ENCODE results near the gene CDK17. TPM values are rescaled to one million over a fixed set of nuclear protein-coding genes. Genes with fewer than 3 reads are reported as not detected.
"Not testable (repeated sequence)": the region's sequence is repeated elsewhere in the genome, so short reads cannot be mapped to it uniquely, and the experiment has no call there.

CDK17 gene
- total RNA-seq, 1 donor from 2014 or later = 42.8 TPM

DNA sequence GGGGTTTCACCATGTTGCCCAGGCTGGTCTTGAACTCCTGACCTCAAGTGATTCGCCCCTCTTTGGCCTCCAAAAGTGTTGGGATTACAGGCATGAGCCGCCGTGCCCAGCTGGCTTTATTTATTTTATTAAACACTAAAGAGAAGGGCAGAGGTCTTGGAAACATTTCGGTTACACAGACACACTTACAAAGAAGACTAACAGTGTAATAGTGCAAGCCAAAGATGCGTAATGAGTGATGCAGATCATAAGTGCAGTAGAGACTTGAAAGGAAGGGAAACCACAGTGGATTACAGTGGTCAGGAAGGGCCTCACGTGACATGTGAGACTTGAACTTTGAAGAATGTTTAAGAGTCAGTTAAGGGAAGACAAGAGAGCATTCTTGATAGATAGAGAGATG is 33.9 kb upstream of the CDK17 start:
- Histone ChIP-seq H3K9me3 (ENCODE audit: control insufficient read depth in 3 of 3, low read length in 3 of 3) (no peaks in the 10 kb centered on the region), H3K9ac (ENCODE audit: low read depth in 1 of 3, low read length in 3 of 3) (no peak overlapping the region), H3K27ac (ENCODE audit: low read depth, low read length) (no peak overlapping the region), H3K27me3 (ENCODE audit: control insufficient read depth in 3 of 3, insufficient read depth in 3 of 3, low read length in 3 of 3) (no peaks in the 10 kb centered on the region), H3K4me1 (ENCODE audit: control insufficient read depth in 3 of 3, insufficient read depth in 3 of 3, low read length in 3 of 3) (no peaks in the 10 kb centered on the region), H3K4me3 (ENCODE audit: low read length in 3 of 3) (no peak overlapping the region), H3K36me3 (ENCODE audit: control insufficient read depth in 3 of 3, insufficient read depth in 3 of 3, low read length in 3 of 3) (no peaks in the 10 kb centered on the region)

GRCh38 chr12:96432496-96433321 is 32.5 kb upstream of the CDK17 start:
- not testable (repeated sequence) for H3K4me1 ChIP-seq (ENCODE audit: control insufficient read depth in 3 of 3, insufficient read depth in 3 of 3, low read length in 3 of 3); H3K9ac ChIP-seq (ENCODE audit: low read depth in 1 of 3, low read length in 3 of 3); H3K9me3 ChIP-seq (ENCODE audit: control insufficient read depth in 3 of 3, low read length in 3 of 3); H3K4me3 ChIP-seq (ENCODE audit: low read length in 3 of 3); H3K27ac ChIP-seq (ENCODE audit: low read depth, low read length); H3K36me3 ChIP-seq (ENCODE audit: control insufficient read depth in 3 of 3, insufficient read depth in 3 of 3, low read length in 3 of 3); H3K27me3 ChIP-seq (ENCODE audit: control insufficient read depth in 3 of 3, insufficient read depth in 3 of 3, low read length in 3 of 3)

- H3K9me3 ChIP-seq (ENCODE audit: control insufficient read depth in 3 of 3, low read length in 3 of 3) = no peaks in the 10 kb centered on the region
- no peak overlapping the region for H3K27ac ChIP-seq (ENCODE audit: low read depth, low read length)
- H3K4me1 ChIP-seq (ENCODE audit: control insufficient read depth in 3 of 3, insufficient read depth in 3 of 3, low read length in 3 of 3) = no peaks in the 10 kb centered on the region
- no peak overlapping the region for H3K9ac ChIP-seq (ENCODE audit: low read depth in 1 of 3, low read length in 3 of 3)
- H3K4me3 ChIP-seq (ENCODE audit: low read length in 3 of 3) = no peak overlapping the region
- no peaks in the 10 kb centered on the region for H3K36me3 ChIP-seq (ENCODE audit: control insufficient read depth in 3 of 3, insufficient read depth in 3 of 3, low read length in 3 of 3)
- H3K27me3 ChIP-seq (ENCODE audit: control insufficient read depth in 3 of 3, insufficient read depth in 3 of 3, low read length in 3 of 3) = no peaks in the 10 kb centered on the region
Observed at GRCh38 chr12:96431067-96431466, 30.8 kb upstream of the CDK17 start.

DNA sequence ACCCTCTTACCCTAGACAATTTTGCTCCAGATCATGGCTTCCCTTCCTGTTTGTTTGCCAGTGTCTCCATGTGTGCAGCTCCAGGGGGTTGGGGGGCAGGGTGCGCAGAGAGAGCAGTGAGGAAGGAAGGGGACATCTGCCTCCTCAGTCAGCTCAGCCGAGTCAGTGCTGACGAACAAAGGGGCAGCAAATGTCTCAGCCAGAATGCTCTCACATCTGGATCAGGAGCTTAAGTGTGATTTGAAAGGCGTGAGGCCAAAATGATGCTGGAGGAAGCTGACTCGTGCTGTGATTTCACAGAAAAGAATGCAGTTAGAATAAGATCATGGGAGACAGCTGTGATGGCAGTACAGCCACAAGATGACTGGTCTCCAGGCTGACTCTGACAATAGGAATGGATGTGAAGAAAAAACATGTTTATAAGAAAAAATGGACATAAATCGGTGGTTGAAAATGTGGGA is 27.1 kb upstream of the CDK17 start:
- no peaks in the 10 kb centered on the region for H3K36me3 ChIP-seq (ENCODE audit: control insufficient read depth in 3 of 3, insufficient read depth in 3 of 3, low read length in 3 of 3)
- no peaks in the 10 kb centered on the region for H3K27me3 ChIP-seq (ENCODE audit: control insufficient read depth in 3 of 3, insufficient read depth in 3 of 3, low read length in 3 of 3)
- no peaks in the 10 kb centered on the region for H3K9me3 ChIP-seq (ENCODE audit: control insufficient read depth in 3 of 3, low read length in 3 of 3)
- no peak overlapping the region for H3K4me3 ChIP-seq (ENCODE audit: low read length in 3 of 3)
- peak overlapping the region; percentile 82 for H3K27ac ChIP-seq (ENCODE audit: low read depth, low read length)
- peak overlapping the region in 1 of 3 donors; percentile 36 for H3K9ac ChIP-seq (ENCODE audit: low read depth in 1 of 3, low read length in 3 of 3)
- H3K4me1 ChIP-seq (ENCODE audit: control insufficient read depth in 3 of 3, insufficient read depth in 3 of 3, low read length in 3 of 3) = peaks cover 0 to 3% (median 0%) of the 10 kb centered on the region in 3 donors

- Histone ChIP-seq H3K9me3 (ENCODE audit: control insufficient read depth in 3 of 3, low read length in 3 of 3) (no peaks in the 10 kb centered on the region), H3K9ac (ENCODE audit: low read depth in 1 of 3, low read length in 3 of 3) (no peak overlapping the region), H3K27ac (ENCODE audit: low read depth, low read length) (peak overlapping the region; percentile 82), H3K4me1 (ENCODE audit: control insufficient read depth in 3 of 3, insufficient read depth in 3 of 3, low read length in 3 of 3) (peaks cover 0 to 3% (median 0%) of the 10 kb centered on the region in 3 donors), H3K4me3 (ENCODE audit: low read length in 3 of 3) (no peak overlapping the region), H3K36me3 (ENCODE audit: control insufficient read depth in 3 of 3, insufficient read depth in 3 of 3, low read length in 3 of 3) (no peaks in the 10 kb centered on the region), H3K27me3 (ENCODE audit: control insufficient read depth in 3 of 3, insufficient read depth in 3 of 3, low read length in 3 of 3) (no peaks in the 10 kb centered on the region)
Observed at GRCh38 chr12:96425951-96426350, 25.7 kb upstream of the CDK17 start.

- Histone ChIP-seq H3K36me3 (ENCODE audit: control insufficient read depth in 3 of 3, insufficient read depth in 3 of 3, low read length in 3 of 3) (no peaks in the 10 kb centered on the region), H3K4me3 (ENCODE audit: low read length in 3 of 3) (no peak overlapping the region), H3K27ac (ENCODE audit: low read depth, low read length) (no peak overlapping the region), H3K27me3 (ENCODE audit: control insufficient read depth in 3 of 3, insufficient read depth in 3 of 3, low read length in 3 of 3) (no peaks in the 10 kb centered on the region), H3K4me1 (ENCODE audit: control insufficient read depth in 3 of 3, insufficient read depth in 3 of 3, low read length in 3 of 3) (peaks cover 0 to 3% (median 0%) of the 10 kb centered on the region in 3 donors), H3K9me3 (ENCODE audit: control insufficient read depth in 3 of 3, low read length in 3 of 3) (no peaks in the 10 kb centered on the region), H3K9ac (ENCODE audit: low read depth in 1 of 3, low read length in 3 of 3) (no peak overlapping the region)
Observed at GRCh38 chr12:96425321-96425720, 25.1 kb upstream of the CDK17 start.

DNA sequence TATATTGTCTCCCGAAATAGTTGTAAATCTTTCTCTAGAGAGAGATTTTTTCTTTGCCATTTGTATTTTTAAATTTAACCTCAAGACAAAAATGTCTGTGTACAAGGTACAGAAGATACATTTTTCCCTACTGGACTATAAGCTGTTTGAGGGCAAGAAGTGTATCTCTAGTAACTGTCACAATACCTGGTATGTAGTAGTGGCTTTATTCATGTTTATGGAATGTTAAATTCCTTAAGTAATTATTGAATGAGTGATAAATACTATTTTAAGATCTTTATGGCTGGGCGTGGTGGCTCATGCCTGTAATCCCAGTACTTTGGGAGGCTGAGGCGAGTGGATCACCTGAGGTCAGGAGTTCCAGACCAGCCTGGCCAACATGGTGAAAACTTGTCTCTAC is 24.4 kb upstream of the CDK17 start:
- H3K4me3 ChIP-seq (ENCODE audit: low read length in 3 of 3) = no peak overlapping the region
- H3K27ac ChIP-seq (ENCODE audit: low read depth, low read length) = no peak overlapping the region
- no peaks in the 10 kb centered on the region for H3K27me3 ChIP-seq (ENCODE audit: control insufficient read depth in 3 of 3, insufficient read depth in 3 of 3, low read length in 3 of 3)
- H3K9me3 ChIP-seq (ENCODE audit: control insufficient read depth in 3 of 3, low read length in 3 of 3) = no peaks in the 10 kb centered on the region
- no peaks in the 10 kb centered on the region for H3K36me3 ChIP-seq (ENCODE audit: control insufficient read depth in 3 of 3, insufficient read depth in 3 of 3, low read length in 3 of 3)
- H3K4me1 ChIP-seq (ENCODE audit: control insufficient read depth in 3 of 3, insufficient read depth in 3 of 3, low read length in 3 of 3) = peaks cover 0 to 3% (median 0%) of the 10 kb centered on the region in 3 donors
- H3K9ac ChIP-seq (ENCODE audit: low read depth in 1 of 3, low read length in 3 of 3) = no peak overlapping the region

- Histone ChIP-seq H3K4me1 (ENCODE audit: control insufficient read depth in 3 of 3, insufficient read depth in 3 of 3, low read length in 3 of 3) (peaks cover 0 to 3% (median 0%) of the 10 kb centered on the region in 3 donors), H3K27ac (ENCODE audit: low read depth, low read length) (no peak overlapping the region), H3K9me3 (ENCODE audit: control insufficient read depth in 3 of 3, low read length in 3 of 3) (no peaks in the 10 kb centered on the region), H3K9ac (ENCODE audit: low read depth in 1 of 3, low read length in 3 of 3) (no peak overlapping the region), H3K36me3 (ENCODE audit: control insufficient read depth in 3 of 3, insufficient read depth in 3 of 3, low read length in 3 of 3) (no peaks in the 10 kb centered on the region), H3K27me3 (ENCODE audit: control insufficient read depth in 3 of 3, insufficient read depth in 3 of 3, low read length in 3 of 3) (no peaks in the 10 kb centered on the region), H3K4me3 (ENCODE audit: low read length in 3 of 3) (no peak overlapping the region)
Observed at GRCh38 chr12:96422192-96422591, 22.0 kb upstream of the CDK17 start.

DNA sequence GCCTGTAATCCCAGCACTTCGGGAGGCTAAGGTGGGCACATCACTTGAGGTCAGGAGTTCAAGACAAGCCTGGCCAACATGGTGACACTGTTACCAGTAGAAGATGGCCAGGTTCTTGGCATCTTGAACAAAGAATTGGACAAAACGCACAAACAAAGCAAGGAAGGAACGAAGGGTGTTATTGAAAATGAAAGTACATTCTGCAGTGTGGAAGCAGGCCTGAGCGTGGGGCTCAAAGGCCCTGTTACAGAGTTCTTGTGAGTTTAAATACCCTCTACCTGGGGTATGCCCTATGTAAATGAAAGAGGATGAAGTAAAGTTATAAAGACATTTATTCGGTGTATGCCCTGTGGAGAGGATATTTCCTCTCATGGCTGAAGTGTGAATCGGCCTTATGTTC is 20.8 kb upstream of the CDK17 start:
- Histone ChIP-seq H3K4me1 (ENCODE audit: control insufficient read depth in 3 of 3, insufficient read depth in 3 of 3, low read length in 3 of 3) (peaks cover 0 to 3% (median 0%) of the 10 kb centered on the region in 3 donors), H3K9me3 (ENCODE audit: control insufficient read depth in 3 of 3, low read length in 3 of 3) (no peaks in the 10 kb centered on the region), H3K27ac (ENCODE audit: low read depth, low read length) (peak overlapping the region; percentile 25), H3K27me3 (ENCODE audit: control insufficient read depth in 3 of 3, insufficient read depth in 3 of 3, low read length in 3 of 3) (no peaks in the 10 kb centered on the region), H3K4me3 (ENCODE audit: low read length in 3 of 3) (peak overlapping the region in 2 of 3 donors; percentile 1 to 41), H3K9ac (ENCODE audit: low read depth in 1 of 3, low read length in 3 of 3) (peak overlapping the region in 2 of 3 donors; percentile 32 to 61), H3K36me3 (ENCODE audit: control insufficient read depth in 3 of 3, insufficient read depth in 3 of 3, low read length in 3 of 3) (no peaks in the 10 kb centered on the region)

DNA sequence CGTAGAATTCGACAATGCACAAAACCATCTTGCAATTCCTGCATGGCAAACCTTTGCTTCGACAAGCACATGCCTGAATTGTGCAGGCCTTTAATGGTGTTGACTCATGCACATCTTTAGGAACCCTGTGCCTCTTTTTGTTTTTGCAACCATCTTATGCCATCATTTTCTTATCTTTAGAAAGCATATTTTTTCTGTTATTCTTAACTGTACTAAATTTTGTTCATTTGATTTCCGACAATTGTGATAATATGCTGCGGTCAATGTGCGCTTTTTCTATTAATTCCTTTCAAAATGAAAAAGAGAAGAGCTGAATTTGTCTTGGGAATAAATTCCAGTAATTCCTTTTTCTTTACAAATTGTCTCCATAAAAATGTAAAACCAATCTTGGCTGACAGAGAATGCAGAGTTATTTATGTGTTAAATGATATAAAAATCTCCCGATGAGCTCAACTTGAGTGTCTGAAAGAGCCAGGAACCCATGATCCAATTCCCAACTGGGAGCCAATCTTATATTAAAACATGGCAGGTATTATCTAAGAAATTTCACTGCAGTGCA is 20.1 kb upstream of the CDK17 start:
- H3K4me3 ChIP-seq (ENCODE audit: low read length in 3 of 3) = peak overlapping the region in 1 of 3 donors; percentile 41
- no peaks in the 10 kb centered on the region for H3K9me3 ChIP-seq (ENCODE audit: control insufficient read depth in 3 of 3, low read length in 3 of 3)
- H3K27me3 ChIP-seq (ENCODE audit: control insufficient read depth in 3 of 3, insufficient read depth in 3 of 3, low read length in 3 of 3) = no peaks in the 10 kb centered on the region
- no peak overlapping the region for H3K9ac ChIP-seq (ENCODE audit: low read depth in 1 of 3, low read length in 3 of 3)
- H3K4me1 ChIP-seq (ENCODE audit: control insufficient read depth in 3 of 3, insufficient read depth in 3 of 3, low read length in 3 of 3) = no peaks in the 10 kb centered on the region
- peak overlapping the region; percentile 25 for H3K27ac ChIP-seq (ENCODE audit: low read depth, low read length)
- no peaks in the 10 kb centered on the region for H3K36me3 ChIP-seq (ENCODE audit: control insufficient read depth in 3 of 3, insufficient read depth in 3 of 3, low read length in 3 of 3)

All from skeletal muscle tissue (tissue), 4 donors.